ENCODE data around the gene AMOTL1. TPM values are rescaled to one million over a fixed set of nuclear protein-coding genes. Genes with fewer than 3 reads are reported as not detected.

Gene AMOTL1
- total RNA-seq, 3 donors from 2014 or later: 6.5 to 94.7 (median 11.3) TPM

- Histone ChIP-seq H3K4me3 (no peak overlapping the region), H3K4me1 (ENCODE audit: low read depth) (no peaks in the 10 kb centered on the region), H3K36me3 (ENCODE audit: low read depth) (no peaks in the 10 kb centered on the region), H3K9me3 (no peaks in the 10 kb centered on the region)
- TF ChIP-seq, protein P1, sequence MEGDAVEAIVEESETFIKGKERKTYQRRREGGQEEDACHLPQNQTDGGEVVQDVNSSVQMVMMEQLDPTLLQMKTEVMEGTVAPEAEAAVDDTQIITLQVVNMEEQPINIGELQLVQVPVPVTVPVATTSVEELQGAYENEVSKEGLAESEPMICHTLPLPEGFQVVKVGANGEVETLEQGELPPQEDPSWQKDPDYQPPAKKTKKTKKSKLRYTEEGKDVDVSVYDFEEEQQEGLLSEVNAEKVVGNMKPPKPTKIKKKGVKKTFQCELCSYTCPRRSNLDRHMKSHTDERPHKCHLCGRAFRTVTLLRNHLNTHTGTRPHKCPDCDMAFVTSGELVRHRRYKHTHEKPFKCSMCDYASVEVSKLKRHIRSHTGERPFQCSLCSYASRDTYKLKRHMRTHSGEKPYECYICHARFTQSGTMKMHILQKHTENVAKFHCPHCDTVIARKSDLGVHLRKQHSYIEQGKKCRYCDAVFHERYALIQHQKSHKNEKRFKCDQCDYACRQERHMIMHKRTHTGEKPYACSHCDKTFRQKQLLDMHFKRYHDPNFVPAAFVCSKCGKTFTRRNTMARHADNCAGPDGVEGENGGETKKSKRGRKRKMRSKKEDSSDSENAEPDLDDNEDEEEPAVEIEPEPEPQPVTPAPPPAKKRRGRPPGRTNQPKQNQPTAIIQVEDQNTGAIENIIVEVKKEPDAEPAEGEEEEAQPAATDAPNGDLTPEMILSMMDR (IDR thresholded peaks at IDR 0.05): no peak
- DNase-seq (no peak), ATAC-seq (peak; percentile 82)
- intact Hi-C loops (cut with DNase I, micrococcal nuclease): no loop called here
Measured at GRCh38 chr11:94746721-94747120, 21.4 kb upstream of the AMOTL1 start.

- no peaks in the 10 kb centered on the region for H3K9me3 ChIP-seq
- no peak for DNase-seq
- TF ChIP-seq, protein P1 (IDR thresholded peaks at IDR 0.05): no peak
- no peak for ATAC-seq
- intact Hi-C loops (cut with DNase I, micrococcal nuclease): no loop called here
- no peaks in the 10 kb centered on the region for H3K36me3 ChIP-seq (ENCODE audit: low read depth)
- no peaks in the 10 kb centered on the region for H3K4me1 ChIP-seq (ENCODE audit: low read depth)
- no peak overlapping the region for H3K4me3 ChIP-seq
Measured at GRCh38 chr11:94747146-94747545, 21.0 kb upstream of the AMOTL1 start.

DNA sequence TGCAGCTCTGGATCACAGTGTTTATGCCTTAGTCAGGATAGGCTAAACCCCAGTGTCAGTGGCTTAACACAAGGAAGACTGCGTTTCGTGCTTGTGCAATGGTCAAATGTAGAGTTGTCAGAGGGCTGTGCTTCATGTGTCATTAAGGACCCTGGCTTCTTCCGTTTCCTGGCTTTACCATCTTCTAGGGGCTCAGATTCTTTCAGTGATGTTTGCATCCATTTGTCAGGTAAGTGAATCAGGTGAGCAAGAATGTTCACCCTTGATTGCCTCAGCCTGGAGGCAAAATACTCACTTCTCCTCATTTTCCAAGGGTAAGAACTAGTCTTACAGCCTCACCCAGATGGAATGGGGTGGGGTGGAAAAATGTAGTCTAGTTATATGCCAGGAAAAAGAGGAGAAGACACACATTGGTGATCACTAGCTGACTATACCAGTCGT, 20.5 kb upstream of the AMOTL1 start:
- TF ChIP-seq, protein P1 (IDR thresholded peaks at IDR 0.05): no peak
- no peak for ATAC-seq
- Histone ChIP-seq H3K9me3 (no peaks in the 10 kb centered on the region), H3K4me1 (ENCODE audit: low read depth) (no peaks in the 10 kb centered on the region), H3K36me3 (ENCODE audit: low read depth) (no peaks in the 10 kb centered on the region), H3K4me3 (no peak overlapping the region)
- intact Hi-C loops (cut with DNase I, micrococcal nuclease): no loop called here
- DNase-seq: no peak

DNA sequence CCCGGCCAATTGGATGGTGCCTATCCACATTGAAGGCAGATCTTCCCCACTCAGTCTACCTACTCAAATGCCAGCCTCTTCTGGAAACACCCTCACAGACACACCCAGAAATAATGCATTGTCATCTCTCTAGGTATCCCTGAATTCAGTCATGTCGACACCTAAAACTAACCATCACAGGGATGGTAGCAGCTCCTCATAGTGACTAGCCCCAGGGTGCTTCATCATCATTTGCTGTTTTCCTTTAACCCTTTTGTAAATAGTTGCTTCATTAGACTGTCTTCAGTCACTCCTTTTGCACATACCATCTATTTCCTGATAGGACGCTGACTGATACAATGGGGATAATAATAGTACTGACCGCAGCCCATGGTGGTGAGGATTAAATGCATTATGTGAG, 18.8 kb upstream of the AMOTL1 start:
- Histone ChIP-seq H3K4me1 (ENCODE audit: low read depth) (no peaks in the 10 kb centered on the region), H3K9me3 (no peaks in the 10 kb centered on the region), H3K36me3 (ENCODE audit: low read depth) (no peaks in the 10 kb centered on the region), H3K4me3 (no peak overlapping the region)
- DNase-seq (no peak), ATAC-seq (no peak)
- TF ChIP-seq, protein P1 (IDR thresholded peaks at IDR 0.05): no peak
- intact Hi-C loops (cut with DNase I, micrococcal nuclease): no loop called here

DNA sequence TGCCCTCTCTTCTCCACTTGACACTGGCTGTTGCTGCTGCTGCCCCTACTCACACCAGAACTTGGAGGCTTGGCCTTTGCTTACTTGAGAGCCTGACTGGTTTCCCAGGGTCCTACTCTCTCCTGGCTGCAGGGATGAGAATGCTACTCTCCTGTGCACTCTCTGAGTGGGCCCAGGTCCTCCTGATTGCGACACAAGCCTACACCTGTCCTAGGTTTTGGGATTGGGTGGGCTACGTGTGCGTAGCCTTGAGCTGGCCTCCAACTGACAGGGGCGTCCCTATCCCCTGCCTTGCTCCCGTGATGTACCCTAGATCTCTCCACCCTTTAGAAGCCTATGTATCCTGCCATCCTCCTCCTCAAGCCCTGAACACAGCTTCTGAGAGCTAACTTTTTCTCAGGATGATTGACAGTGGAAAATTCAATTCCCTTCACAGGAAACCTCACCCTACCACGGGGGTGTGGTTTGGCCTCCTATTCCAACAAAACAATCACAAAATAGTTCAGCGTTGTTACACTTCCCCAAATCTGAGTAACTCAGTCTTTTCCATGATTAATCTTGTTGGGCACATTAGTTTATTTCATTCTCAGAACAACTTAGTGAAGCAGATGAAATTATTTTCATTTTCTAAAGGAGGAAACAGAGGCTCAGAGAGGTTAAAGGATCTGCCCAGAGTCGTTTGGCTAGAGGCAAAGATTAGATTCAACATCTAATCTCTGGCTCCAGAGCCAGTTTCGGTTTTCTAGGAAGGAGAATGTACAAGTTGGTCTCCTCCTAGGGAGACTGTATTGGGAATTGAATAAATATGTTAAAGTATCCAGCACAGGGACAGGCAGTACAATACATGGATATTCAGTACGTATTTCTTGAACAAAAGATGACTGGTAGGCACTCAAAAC, 17.6 kb upstream of the AMOTL1 start:
- H3K9me3 ChIP-seq: no peaks in the 10 kb centered on the region
- intact Hi-C loops (cut with DNase I, micrococcal nuclease): no loop called here
- TF ChIP-seq, protein P1 (IDR thresholded peaks at IDR 0.05): no peak
- ATAC-seq (no peak), DNase-seq (no peak)
- no peaks in the 10 kb centered on the region for H3K4me1 ChIP-seq (ENCODE audit: low read depth)
- H3K4me3 ChIP-seq: no peak overlapping the region
- H3K36me3 ChIP-seq (ENCODE audit: low read depth): no peaks in the 10 kb centered on the region
